ENCODE data around the gene CDKL5. TPM values are rescaled to one million over a fixed set of nuclear protein-coding genes. Genes with fewer than 3 reads are reported as not detected.

The CDKL5 gene
- total RNA-seq, 1 donor from 2014 or later, result 20.7 TPM

- Mint-ChIP-seq H3K27ac (ENCODE audit: unreplicated experiment) (no peak overlapping the region), H3K36me3 (ENCODE audit: low read depth) (peaks cover 2% of the 10 kb centered on the region), H3K4me1 (ENCODE audit: low read depth) (peaks cover 6% of the 10 kb centered on the region), H3K27me3 (ENCODE audit: low read depth) (no peaks in the 10 kb centered on the region), H3K9me3 (ENCODE audit: low read depth) (peaks cover 10% of the 10 kb centered on the region), H3K4me3 (ENCODE audit: unreplicated experiment) (no peak overlapping the region)
- DNase-seq (ENCODE audit: low spot score), result no peak
- TF ChIP-seq CTCF (IDR thresholded peaks at IDR 0.05), result no peak
Measured at GRCh38 chrX:18668071-18668835, 242.8 kb downstream of the CDKL5 start.

- no peak within 1 kb of the TSS for H3K4me3 Mint-ChIP-seq (ENCODE audit: unreplicated experiment)
- peaks cover 10% of the 10 kb centered on the region for H3K9me3 Mint-ChIP-seq (ENCODE audit: low read depth)
- H3K27ac Mint-ChIP-seq (ENCODE audit: unreplicated experiment), result no peak within 1 kb of the TSS
- no peaks in the 10 kb centered on the region for H3K36me3 Mint-ChIP-seq (ENCODE audit: low read depth)
- no peaks in the 10 kb centered on the region for H3K27me3 Mint-ChIP-seq (ENCODE audit: low read depth)
- H3K4me1 Mint-ChIP-seq (ENCODE audit: low read depth), result peaks cover 8% of the 10 kb centered on the region
- DNase-seq (ENCODE audit: low spot score), result no peak
- TF ChIP-seq CTCF (IDR thresholded peaks at IDR 0.05), result no peak
Measured at GRCh38 chrX:18672008-18672407, 246.6 kb downstream of the CDKL5 start, which contains the start of gene RS1. RS1 (minus strand) TSS chrX:18672108; CDS start chrX:18672068, 40 bp downstream.

GRCh38 chrX:18674417-18674787 lies 249.0 kb downstream of the CDKL5 start:
- Mint-ChIP-seq H3K27me3 (ENCODE audit: low read depth) (no peaks in the 10 kb centered on the region), H3K4me1 (ENCODE audit: low read depth) (peaks cover 2% of the 10 kb centered on the region), H3K4me3 (ENCODE audit: unreplicated experiment) (peak overlapping the region; percentile 64), H3K27ac (ENCODE audit: unreplicated experiment) (no peak overlapping the region), H3K9me3 (ENCODE audit: low read depth) (peaks cover 13% of the 10 kb centered on the region), H3K36me3 (ENCODE audit: low read depth) (no peaks in the 10 kb centered on the region)
- TF ChIP-seq CTCF (IDR thresholded peaks at IDR 0.05), result no peak
- DNase-seq (ENCODE audit: low spot score), result no peak

GRCh38 chrX:18674788-18675735 lies 249.7 kb downstream of the CDKL5 start:
- TF ChIP-seq CTCF (IDR thresholded peaks at IDR 0.05), result no peak
- Mint-ChIP-seq H3K27me3 (ENCODE audit: low read depth) (no peaks in the 10 kb centered on the region), H3K27ac (ENCODE audit: unreplicated experiment) (peak overlapping the region; percentile 33), H3K4me1 (ENCODE audit: low read depth) (peaks cover 2% of the 10 kb centered on the region), H3K9me3 (ENCODE audit: low read depth) (peaks cover 15% of the 10 kb centered on the region), H3K36me3 (ENCODE audit: low read depth) (no peaks in the 10 kb centered on the region), H3K4me3 (ENCODE audit: unreplicated experiment) (peak overlapping the region; percentile 64)
- no peak for DNase-seq (ENCODE audit: low spot score)

- peak overlapping the region; percentile 31 for H3K4me3 Mint-ChIP-seq (ENCODE audit: unreplicated experiment)
- no peak for DNase-seq (ENCODE audit: low spot score)
Measured at GRCh38 chrX:18676050-18676449, 250.6 kb downstream of the CDKL5 start.

More at GRCh38 chrX:18676050-18676449, 250.6 kb downstream of the CDKL5 start:
- Mint-ChIP-seq H3K9me3 (ENCODE audit: low read depth) (peaks cover 15% of the 10 kb centered on the region), H3K36me3 (ENCODE audit: low read depth) (no peaks in the 10 kb centered on the region), H3K4me1 (ENCODE audit: low read depth) (peaks cover 2% of the 10 kb centered on the region), H3K27ac (ENCODE audit: unreplicated experiment) (no peak overlapping the region), H3K27me3 (ENCODE audit: low read depth) (no peaks in the 10 kb centered on the region)
- TF ChIP-seq CTCF (IDR thresholded peaks at IDR 0.05), result no peak

All from chondrocyte (in vitro differentiated cells).